Osteocyte (in vitro differentiated cells): ENCODE measurements around the gene MYBPC3. TPM values are rescaled to one million over a fixed set of nuclear protein-coding genes. Genes with fewer than 3 reads are reported as not detected.

Source experiments
- DNase-seq: peaks from one replicate; pipeline ENCODE4 v3.0.0; 2021; ENCODE audit warnings: mixed read lengths; ENCODE audit not compliant: unreplicated experiment; ENCODE audit errors: extremely low spot score
- H3K27ac Mint-ChIP-seq: one replicate; pipeline ENCODE4 v1.8.0; 2021; ENCODE audit warnings: mild to moderate bottlenecking, mixed read lengths; ENCODE audit not compliant: unreplicated experiment
- H3K27me3 Mint-ChIP-seq: one replicate; pipeline ENCODE4 v1.8.0; 2021; ENCODE audit warnings: mixed read lengths; ENCODE audit not compliant: unreplicated experiment
- H3K36me3 Mint-ChIP-seq: one replicate; pipeline ENCODE4 v1.8.0; 2021; ENCODE audit warnings: mixed read lengths; ENCODE audit not compliant: unreplicated experiment
- H3K4me1 Mint-ChIP-seq: one replicate; pipeline ENCODE4 v1.8.0; 2021; ENCODE audit warnings: mixed read lengths; ENCODE audit not compliant: unreplicated experiment
- H3K4me3 Mint-ChIP-seq: one replicate; pipeline ENCODE4 v1.8.0; 2021; ENCODE audit warnings: mild to moderate bottlenecking, moderate library complexity, mixed read lengths; ENCODE audit not compliant: unreplicated experiment
- H3K9me3 Mint-ChIP-seq: one replicate; pipeline ENCODE4 v1.8.0; 2021; ENCODE audit warnings: mixed read lengths; ENCODE audit not compliant: unreplicated experiment
- microRNA-seq: library from miRNA; unstranded; fragments of <30 nt; microRNA quantifications from one replicate; pipeline ENCODE4 v1.1.0, GENCODE V29; 2020; ENCODE audit not compliant: unreplicated experiment
- total RNA-seq: library from RNA; stranded (reverse); gene quantifications from 2 replicates; pipeline ENCODE4 v1.2.1, GENCODE V29; 2021
- TF ChIP-seq, protein P1 (sequence below): fragments of 200-600 bp; sonication (generic); IDR thresholded peaks from 2 replicates; pipeline ENCODE4 v1.5.0; 2021; ENCODE audit warnings: antibody characterized with exemption, mild to moderate bottlenecking, moderate library complexity

MYBPC3 gene
- total RNA-seq, 1 donor from 2014 or later: not detected

DNA sequence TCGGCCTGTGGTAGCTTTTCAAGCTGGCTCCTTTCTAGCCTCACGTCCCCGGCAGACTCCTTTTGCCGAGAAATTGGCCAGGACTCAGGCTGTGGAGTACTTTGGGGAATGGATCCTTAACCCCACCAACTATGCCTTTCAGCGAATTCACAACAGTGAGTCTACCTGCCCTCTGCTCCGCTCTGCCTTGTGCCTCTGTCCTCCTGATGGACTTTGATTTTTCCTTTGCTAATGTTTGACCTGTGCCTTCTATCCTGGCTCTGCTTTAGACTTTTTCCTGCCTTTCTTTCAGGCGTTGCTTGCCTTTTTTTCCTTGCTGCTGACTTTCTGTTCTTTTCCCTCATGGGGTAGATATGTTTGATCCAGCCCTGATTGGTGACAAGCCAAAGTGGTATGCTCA lies 70.0 kb downstream of the MYBPC3 start:
- DNase-seq: no peak
- TF ChIP-seq, protein P1, sequence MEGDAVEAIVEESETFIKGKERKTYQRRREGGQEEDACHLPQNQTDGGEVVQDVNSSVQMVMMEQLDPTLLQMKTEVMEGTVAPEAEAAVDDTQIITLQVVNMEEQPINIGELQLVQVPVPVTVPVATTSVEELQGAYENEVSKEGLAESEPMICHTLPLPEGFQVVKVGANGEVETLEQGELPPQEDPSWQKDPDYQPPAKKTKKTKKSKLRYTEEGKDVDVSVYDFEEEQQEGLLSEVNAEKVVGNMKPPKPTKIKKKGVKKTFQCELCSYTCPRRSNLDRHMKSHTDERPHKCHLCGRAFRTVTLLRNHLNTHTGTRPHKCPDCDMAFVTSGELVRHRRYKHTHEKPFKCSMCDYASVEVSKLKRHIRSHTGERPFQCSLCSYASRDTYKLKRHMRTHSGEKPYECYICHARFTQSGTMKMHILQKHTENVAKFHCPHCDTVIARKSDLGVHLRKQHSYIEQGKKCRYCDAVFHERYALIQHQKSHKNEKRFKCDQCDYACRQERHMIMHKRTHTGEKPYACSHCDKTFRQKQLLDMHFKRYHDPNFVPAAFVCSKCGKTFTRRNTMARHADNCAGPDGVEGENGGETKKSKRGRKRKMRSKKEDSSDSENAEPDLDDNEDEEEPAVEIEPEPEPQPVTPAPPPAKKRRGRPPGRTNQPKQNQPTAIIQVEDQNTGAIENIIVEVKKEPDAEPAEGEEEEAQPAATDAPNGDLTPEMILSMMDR: no peak
- Mint-ChIP-seq H3K4me1 (no peaks in the 10 kb centered on the region), H3K27ac (no peak overlapping the region), H3K27me3 (no peaks in the 10 kb centered on the region), H3K36me3 (peaks cover 51% of the 10 kb centered on the region), H3K9me3 (no peaks in the 10 kb centered on the region), H3K4me3 (no peak overlapping the region)

Small RNAs within 50 kb of the gene (microRNA-seq; reads per million reads assigned to microRNA genes)
- not detected for gene MIR4487

Other genes with a start within 250 kb of the MYBPC3 start
- 73.4 and 77.4 TPM in 2 replicates for gene ARFGAP2, start 175.8 kb downstream of the MYBPC3 start, total RNA-seq
- 90.3 and 93.3 TPM in 2 replicates for gene PACSIN3, start 166.3 kb downstream of the MYBPC3 start, total RNA-seq
- gene DDB2, start 137.7 kb downstream of the MYBPC3 start, total RNA-seq: 53.8 and 54.2 TPM in 2 replicates
- gene ACP2, start 103.9 kb downstream of the MYBPC3 start, total RNA-seq: 55.7 and 60.5 TPM in 2 replicates
- 10.5 and 14.4 TPM in 2 replicates for gene NR1H3, start 94.7 kb downstream of the MYBPC3 start, total RNA-seq
- 55.4 and 67.2 TPM in 2 replicates for gene MADD, start 82.6 kb downstream of the MYBPC3 start, total RNA-seq
- gene SPI1, start 25.8 kb upstream of the MYBPC3 start, total RNA-seq: not detected in 2 replicates
- 95.4 and 98.7 TPM in 2 replicates for gene SLC39A13, start 55.9 kb upstream of the MYBPC3 start, total RNA-seq
- gene PSMC3, start 73.7 kb upstream of the MYBPC3 start, total RNA-seq: 123 and 126 TPM in 2 replicates
- 0.24 and 0.42 TPM in 2 replicates for gene RAPSN, start 96.4 kb upstream of the MYBPC3 start, total RNA-seq
- 88.6 and 100 TPM in 2 replicates for gene CELF1, start 200.4 kb upstream of the MYBPC3 start, total RNA-seq
- gene PTPMT1, start 212.9 kb upstream of the MYBPC3 start, total RNA-seq: 49.3 and 50.3 TPM in 2 replicates
- gene KBTBD4, start 226.3 kb upstream of the MYBPC3 start, total RNA-seq: 19.7 and 19.8 TPM in 2 replicates
- gene NDUFS3, start 226.4 kb upstream of the MYBPC3 start, total RNA-seq: 102 and 105 TPM in 2 replicates
- 0.32 and 0.52 TPM in 2 replicates for gene FAM180B, start 234.0 kb upstream of the MYBPC3 start, total RNA-seq
- 0.37 and 0.51 TPM in 2 replicates for gene C1QTNF4, start 241.7 kb upstream of the MYBPC3 start, total RNA-seq